Epithelial cell of proximal tubule (primary cell): ENCODE results near the gene LMOD1. TPM values are rescaled to one million over a fixed set of nuclear protein-coding genes. Genes with fewer than 3 reads are reported as not detected.
A peak's percentile ranks its signal among the peaks of the same experiment; 100 is the strongest.
"Not testable (repeated sequence)": the region's sequence is repeated elsewhere in the genome, so short reads cannot be mapped to it uniquely, and the experiment has no call there.

Experiments used
- DNase-seq: peaks from one replicate; pipeline ENCODE4 v3.0.0-alpha.2; 2011; ENCODE audit warnings: low read depth
- H3K4me3 ChIP-seq: 2 replicates; pipeline ENCODE4 v1.5.1; 2011; ENCODE audit warnings: low read depth, mild to moderate bottlenecking, low read length
- total RNA-seq: library from RNA; depleted of rRNA; stranded (reverse); fragments of >200 nt; gene quantifications from 2 replicates; pipeline ENCODE4 v1.2.3, GENCODE V29; 2015
- TF ChIP-seq, protein P1 (sequence below): conservative IDR thresholded peaks from 2 replicates; pipeline ENCODE4 v1.5.1; 2012; ENCODE audit warnings: low read depth, mild to moderate bottlenecking, low read length

Gene LMOD1
- total RNA-seq, 1 donor from 2014 or later, result not detected

DNA sequence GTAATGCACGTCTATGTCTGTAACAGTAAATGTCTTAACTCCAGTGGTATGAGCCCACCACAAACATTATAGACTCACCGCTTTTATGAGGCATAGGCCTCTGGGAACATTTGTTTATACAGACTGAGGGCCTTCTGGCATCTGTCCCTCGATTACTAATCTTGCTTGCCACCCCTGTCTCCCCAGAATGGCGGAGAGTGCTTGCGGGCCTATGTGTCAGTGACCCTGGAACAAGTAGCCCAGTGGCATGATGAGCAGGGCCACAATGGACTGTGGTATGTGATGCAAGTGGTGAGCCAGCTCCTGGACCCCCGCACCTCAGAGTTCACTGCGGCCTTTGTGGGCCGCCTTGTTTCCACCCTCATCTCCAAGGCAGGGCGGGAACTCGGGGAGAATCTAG lies 76.0 kb downstream of the LMOD1 start:
- TF ChIP-seq, protein P1, sequence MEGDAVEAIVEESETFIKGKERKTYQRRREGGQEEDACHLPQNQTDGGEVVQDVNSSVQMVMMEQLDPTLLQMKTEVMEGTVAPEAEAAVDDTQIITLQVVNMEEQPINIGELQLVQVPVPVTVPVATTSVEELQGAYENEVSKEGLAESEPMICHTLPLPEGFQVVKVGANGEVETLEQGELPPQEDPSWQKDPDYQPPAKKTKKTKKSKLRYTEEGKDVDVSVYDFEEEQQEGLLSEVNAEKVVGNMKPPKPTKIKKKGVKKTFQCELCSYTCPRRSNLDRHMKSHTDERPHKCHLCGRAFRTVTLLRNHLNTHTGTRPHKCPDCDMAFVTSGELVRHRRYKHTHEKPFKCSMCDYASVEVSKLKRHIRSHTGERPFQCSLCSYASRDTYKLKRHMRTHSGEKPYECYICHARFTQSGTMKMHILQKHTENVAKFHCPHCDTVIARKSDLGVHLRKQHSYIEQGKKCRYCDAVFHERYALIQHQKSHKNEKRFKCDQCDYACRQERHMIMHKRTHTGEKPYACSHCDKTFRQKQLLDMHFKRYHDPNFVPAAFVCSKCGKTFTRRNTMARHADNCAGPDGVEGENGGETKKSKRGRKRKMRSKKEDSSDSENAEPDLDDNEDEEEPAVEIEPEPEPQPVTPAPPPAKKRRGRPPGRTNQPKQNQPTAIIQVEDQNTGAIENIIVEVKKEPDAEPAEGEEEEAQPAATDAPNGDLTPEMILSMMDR, result no peak
- DNase-seq, result no peak

DNA sequence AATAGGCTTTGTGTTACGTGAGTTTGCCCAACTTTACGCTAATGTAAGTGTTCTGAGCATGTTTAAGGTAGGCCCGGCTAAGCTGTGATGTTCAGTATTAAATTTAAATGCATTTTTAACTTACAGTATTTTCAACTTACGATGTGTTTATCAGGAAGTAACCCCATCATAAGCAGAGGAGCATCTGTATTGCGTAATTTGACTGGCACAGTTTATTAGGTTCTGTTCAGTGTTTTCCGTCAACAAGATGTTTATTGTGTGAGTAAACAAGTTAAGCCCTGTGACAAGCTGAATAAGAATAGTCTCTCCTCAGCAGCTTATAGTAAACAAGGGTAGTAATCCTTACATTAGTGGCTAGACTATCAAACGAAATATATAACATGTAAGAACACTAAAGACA lies 84.9 kb downstream of the LMOD1 start:
- TF ChIP-seq, protein P1, result no peak
- no peak for DNase-seq
- no peak overlapping the region for H3K4me3 ChIP-seq

More for the DNA sequence above, 76.0 kb downstream of the LMOD1 start:
- H3K4me3 ChIP-seq, result no peak overlapping the region

DNA sequence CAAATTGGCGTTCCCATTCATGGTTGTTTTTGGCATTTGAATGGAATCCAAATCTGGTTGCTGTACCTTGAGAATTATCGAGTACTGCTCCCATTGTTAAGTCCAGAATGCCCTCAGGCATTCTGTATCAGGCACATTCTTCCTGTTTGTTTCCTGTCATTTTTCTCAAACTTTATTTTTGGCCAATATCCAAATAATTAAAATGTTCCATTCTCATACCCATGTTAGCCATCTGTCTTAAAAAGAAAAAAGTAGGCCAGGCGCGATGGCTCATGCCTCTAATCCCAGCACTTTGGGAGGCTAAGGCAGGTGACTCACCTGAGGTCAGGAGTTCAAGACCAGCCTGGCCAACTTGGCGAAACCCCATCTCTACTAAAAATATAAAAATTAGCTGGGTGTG lies 86.9 kb downstream of the LMOD1 start:
- TF ChIP-seq, protein P1, result no peak
- no peak for DNase-seq
- H3K4me3 ChIP-seq, result no peak overlapping the region

DNA sequence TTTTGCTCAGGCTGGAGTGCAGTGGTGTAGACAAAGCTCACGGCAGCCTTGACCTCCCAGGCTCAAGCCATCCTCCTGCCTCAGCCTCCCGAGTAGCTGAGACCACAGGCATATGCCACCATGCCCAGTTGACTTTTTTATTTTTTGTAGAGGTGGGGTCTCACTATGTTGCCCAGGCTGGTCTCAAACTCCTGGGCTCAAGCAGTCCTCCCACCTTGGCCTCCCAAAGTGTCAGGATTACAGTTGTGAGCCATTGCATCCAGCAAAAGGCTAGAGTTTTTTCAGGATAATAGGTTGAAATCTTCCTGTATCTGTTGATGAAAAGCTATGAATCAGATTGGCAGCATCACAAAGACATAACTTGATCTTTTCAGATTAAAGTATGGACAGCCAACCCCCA lies 89.6 kb downstream of the LMOD1 start:
- not testable (repeated sequence) for H3K4me3 ChIP-seq, DNase-seq

DNA sequence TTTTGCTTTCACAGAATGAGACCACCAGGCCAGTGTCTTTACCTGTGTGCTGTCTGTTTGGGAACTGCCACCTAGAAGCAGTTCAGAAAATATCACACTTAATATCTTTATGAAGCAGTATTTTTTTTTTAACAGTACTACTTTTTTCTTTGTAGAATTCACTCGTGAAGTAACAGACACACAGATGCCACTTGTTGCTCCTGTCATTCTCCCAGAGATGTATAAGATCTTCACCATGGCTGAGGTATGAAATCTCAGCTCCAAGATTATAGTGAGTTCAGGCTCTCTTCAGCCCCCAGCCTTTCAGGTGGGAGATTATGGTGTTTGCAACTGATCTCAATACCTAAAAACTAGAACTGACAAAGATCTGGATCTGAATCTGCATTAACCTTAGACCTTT lies 94.4 kb downstream of the LMOD1 start:
- no peak for DNase-seq
- no peak overlapping the region for H3K4me3 ChIP-seq
- TF ChIP-seq, protein P1, result no peak

DNA sequence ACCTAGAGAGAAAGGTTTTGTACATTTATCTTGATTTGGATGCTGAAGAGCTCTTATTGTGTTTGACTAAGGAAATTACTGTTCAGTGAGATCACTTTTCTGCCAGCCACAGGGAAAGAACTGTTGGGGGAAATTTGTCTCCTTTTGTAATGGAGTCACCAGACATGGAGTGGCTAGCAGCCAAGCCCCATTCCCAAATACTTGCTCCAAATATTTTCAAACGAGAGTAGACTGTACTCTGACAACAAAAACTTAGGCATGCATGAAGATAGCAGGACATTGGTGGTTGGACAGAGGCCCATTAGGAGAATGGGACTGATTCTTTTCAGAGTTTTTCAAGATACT lies 96.3 kb downstream of the LMOD1 start:
- peak; percentile 67 for DNase-seq
- TF ChIP-seq, protein P1, result no peak
- no peak overlapping the region for H3K4me3 ChIP-seq

DNA sequence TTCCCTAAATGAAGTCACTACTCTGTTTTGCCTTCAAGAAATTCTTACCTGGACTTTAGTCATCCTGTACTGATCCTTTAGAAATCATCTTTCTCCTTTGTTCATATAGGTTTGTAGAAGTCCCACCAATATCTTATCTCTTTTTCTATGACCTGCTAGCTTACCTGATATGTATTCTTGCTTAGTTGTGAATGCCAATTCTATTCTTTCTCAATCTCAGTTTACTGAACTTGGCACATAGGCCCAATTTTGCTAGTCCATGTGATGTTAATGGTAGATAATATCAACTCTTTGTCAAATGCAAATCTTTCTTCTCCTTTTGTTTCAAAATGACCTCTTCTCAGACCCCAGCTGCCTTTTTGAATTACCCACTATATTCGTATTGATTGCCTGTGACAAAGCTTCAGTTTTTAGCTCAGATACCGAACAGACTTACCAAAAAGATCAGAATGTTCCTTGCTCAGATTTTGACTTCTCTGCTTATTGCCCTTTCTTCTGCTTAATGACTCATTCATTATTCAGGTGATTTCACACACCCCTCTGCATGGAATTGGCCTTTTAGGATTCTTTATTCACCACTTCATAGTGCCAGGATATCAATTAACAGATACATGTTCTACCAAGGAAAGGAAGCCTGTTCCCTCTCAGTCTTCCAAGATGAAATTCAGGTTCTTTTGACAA lies 96.8 kb downstream of the LMOD1 start:
- DNase-seq, result no peak
- no peak overlapping the region for H3K4me3 ChIP-seq
- TF ChIP-seq, protein P1, result no peak

DNA sequence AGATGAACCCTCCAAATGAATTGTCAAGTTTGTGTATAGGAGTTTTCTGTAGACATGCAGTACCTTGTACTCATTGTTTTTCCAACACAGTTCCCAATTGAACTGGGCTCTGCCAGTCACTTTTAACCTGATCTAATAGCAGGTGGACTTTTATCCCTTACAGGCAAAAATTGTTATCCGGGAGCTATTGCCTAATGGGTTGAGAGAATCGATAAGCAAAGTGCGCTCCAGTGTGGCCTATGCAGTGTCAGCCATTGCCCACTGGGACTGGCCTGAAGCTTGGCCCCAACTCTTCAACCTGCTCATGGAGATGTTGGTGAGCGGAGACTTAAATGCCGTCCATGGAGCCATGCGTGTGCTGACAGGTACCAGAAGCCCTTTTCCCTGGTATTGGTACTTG lies 98.1 kb downstream of the LMOD1 start:
- TF ChIP-seq, protein P1, result no peak
- no peak for DNase-seq
- H3K4me3 ChIP-seq, result no peak overlapping the region
